HEK293 (cell line): ENCODE results near the gene MYL3.

Source experiments
- CTCF ChIA-PET: fragments of 350-600 bp; formaldehyde crosslinking; extraction: SDS; loops from one replicate; lab custom pipeline; 2021; ENCODE audit warnings: antibody characterized with exemption; lab: Yijun Ruan, JAX
- POLR2A ChIA-PET: fragments of 300-600 bp; formaldehyde crosslinking; extraction: SDS; loops from one replicate; lab custom pipeline; 2020; ENCODE audit warnings: antibody characterized with exemption, inconsistent platforms; lab: Yijun Ruan, JAX
- H3K27ac ChIP-seq: fragments of 200-500 bp; sonication (Bioruptor generic); 2 replicates; pipeline ENCODE4 v1.5.1; 2014; ENCODE audit warnings: low read depth, low read length, control low read depth, inconsistent platforms; ENCODE audit errors: extremely low read depth
- H3K36me3 ChIP-seq, 2 experiments: fragments of 200-500 bp in 1 of 2; sonication (Bioruptor generic) in 1 of 2; 1 replicate in 1 of 2; 2 replicates in 1 of 2; pipeline ENCODE4 v1.5.1; 2014 to 2017; ENCODE audit warnings: inconsistent platforms in 2 of 2, low read length in 2 of 2; ENCODE audit not compliant: control insufficient read depth in 2 of 2, insufficient read depth in 1 of 2
- H3K4me1 ChIP-seq: fragments of 200-500 bp; sonication (Bioruptor generic); 2 replicates; pipeline ENCODE4 v1.5.1; 2014; ENCODE audit warnings: mild to moderate bottlenecking, low read length, inconsistent platforms; ENCODE audit not compliant: control insufficient read depth, insufficient read depth
- H3K4me3 ChIP-seq: 2 replicates; pipeline ENCODE4 v1.5.1; 2011; ENCODE audit warnings: low read depth, mild to moderate bottlenecking, control low read depth, low read length, moderate library complexity
- H3K9me3 ChIP-seq: fragments of 200-500 bp; sonication (Bioruptor generic); 2 replicates; pipeline ENCODE4 v1.5.1; 2014; ENCODE audit warnings: low read depth, low read length, inconsistent platforms; ENCODE audit not compliant: control insufficient read depth, insufficient read depth
- BCL6B ChIP-seq: fragments of 450-650 bp; formaldehyde crosslinking; IDR thresholded peaks from 2 replicates; pipeline ENCODE4 v1.5.1; 2017; ENCODE audit warnings: missing biosample characterization, missing genetic modification characterization
- IKZF3 ChIP-seq: fragments of 450-650 bp; IDR thresholded peaks from 2 replicates; pipeline ENCODE4 v1.5.0; 2018; ENCODE audit warnings: missing biosample characterization, mild to moderate bottlenecking, missing genetic modification characterization, moderate library complexity
- KLF17 ChIP-seq: fragments of 450-650 bp; formaldehyde crosslinking; IDR thresholded peaks from 2 replicates; pipeline ENCODE4 v1.5.1; 2016; ENCODE audit warnings: missing biosample characterization, missing genetic modification characterization
- OVOL3 ChIP-seq: fragments of 450-650 bp; formaldehyde crosslinking; IDR thresholded peaks from 2 replicates; pipeline ENCODE4 v1.5.1; 2016; ENCODE audit warnings: missing biosample characterization, missing genetic modification characterization
- SP2 ChIP-seq: fragments of 450-650 bp; formaldehyde crosslinking; IDR thresholded peaks from 2 replicates; pipeline ENCODE4 v1.5.1; 2016; ENCODE audit warnings: missing biosample characterization, missing genetic modification characterization
- ZBTB20 ChIP-seq: fragments of 450-650 bp; formaldehyde crosslinking; IDR thresholded peaks from 2 replicates; pipeline ENCODE4 v1.5.1; 2016; ENCODE audit warnings: missing biosample characterization, missing genetic modification characterization
- ZBTB7A ChIP-seq: fragments of 450-650 bp; formaldehyde crosslinking; IDR thresholded peaks from 2 replicates; pipeline ENCODE4 v1.5.1; 2016; ENCODE audit warnings: low read depth, missing biosample characterization, missing genetic modification characterization
- ZNF138 ChIP-seq: fragments of 450-650 bp; formaldehyde crosslinking; IDR thresholded peaks from 2 replicates; pipeline ENCODE4 v1.5.1; 2016; ENCODE audit warnings: missing biosample characterization, missing genetic modification characterization, borderline replicate concordance
- ZNF157 ChIP-seq: fragments of 450-650 bp; formaldehyde crosslinking; IDR thresholded peaks from 2 replicates; pipeline ENCODE4 v1.5.1; 2016; ENCODE audit warnings: missing biosample characterization, missing genetic modification characterization
- ZNF16 ChIP-seq: fragments of 450-650 bp; formaldehyde crosslinking; IDR thresholded peaks from 2 replicates; pipeline ENCODE4 v1.5.1; 2016; ENCODE audit warnings: low read depth, missing biosample characterization, missing genetic modification characterization
- ZNF214 ChIP-seq: fragments of 450-650 bp; formaldehyde crosslinking; IDR thresholded peaks from 2 replicates; pipeline ENCODE4 v1.5.1; 2017; ENCODE audit warnings: missing biosample characterization, mild to moderate bottlenecking, missing genetic modification characterization, borderline replicate concordance
- ZNF280D ChIP-seq: fragments of 450-650 bp; formaldehyde crosslinking; IDR thresholded peaks from 2 replicates; pipeline ENCODE4 v1.5.1; 2016; ENCODE audit warnings: missing biosample characterization, missing genetic modification characterization
- ZNF341 ChIP-seq: fragments of 450-650 bp; formaldehyde crosslinking; IDR thresholded peaks from 2 replicates; pipeline ENCODE4; 2016; ENCODE audit warnings: low read depth, missing biosample characterization, missing genetic modification characterization
- ZNF514 ChIP-seq: fragments of 450-650 bp; formaldehyde crosslinking; IDR thresholded peaks from 2 replicates; pipeline ENCODE4 v1.5.1; 2016; ENCODE audit warnings: missing biosample characterization, missing genetic modification characterization
- ZNF707 ChIP-seq: fragments of 450-650 bp; formaldehyde crosslinking; IDR thresholded peaks from 2 replicates; pipeline ENCODE4 v1.5.1; 2016; ENCODE audit warnings: missing biosample characterization, missing genetic modification characterization
- ZNF830 ChIP-seq: fragments of 450-650 bp; IDR thresholded peaks from 2 replicates; pipeline ENCODE4 v1.5.0; 2018; ENCODE audit warnings: missing biosample characterization, missing genetic modification characterization, low read depth, mild to moderate bottlenecking, moderate library complexity

The MYL3 gene

DNA sequence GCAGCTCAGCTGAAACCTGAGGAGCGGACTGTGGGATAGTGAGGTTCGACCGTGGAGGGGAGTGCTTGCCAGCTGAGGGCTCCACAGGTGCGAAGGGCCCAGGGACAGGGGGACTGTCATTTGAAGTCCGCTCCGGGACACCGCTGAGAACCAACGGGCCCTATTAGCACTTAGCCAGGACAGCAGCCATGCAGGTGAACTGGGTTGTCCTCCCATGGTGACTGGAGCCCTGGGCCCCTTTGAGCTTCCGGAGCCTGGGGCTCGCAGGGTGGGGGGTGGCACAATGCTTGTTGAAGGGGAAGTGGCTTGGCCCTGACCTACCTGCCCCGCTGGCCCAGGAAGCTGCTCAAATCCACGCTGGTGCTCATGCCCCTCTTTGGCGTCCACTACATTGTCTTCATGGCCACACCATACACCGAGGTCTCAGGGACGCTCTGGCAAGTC, 39.0 kb upstream of the MYL3 start:
- no peak for TF ChIP-seq ZNF16 (tag by site-specific recombination)
- ChIA-PET CTCF (no interaction called here), POLR2A (no interaction called here)
- H3K9me3 ChIP-seq = no peaks in the 10 kb centered on the region
- H3K4me1 ChIP-seq = no peaks in the 10 kb centered on the region
- no peak overlapping the region for H3K27ac ChIP-seq
- no peaks in the 10 kb centered on the region for H3K36me3 ChIP-seq
- no peak overlapping the region for H3K4me3 ChIP-seq

GRCh38 chr3:46901591-46902187, 38.4 kb upstream of the MYL3 start:
- no peak overlapping the region for H3K4me3 ChIP-seq
- ChIA-PET POLR2A (no interaction called here), CTCF (interaction anchor here (1.8 kb wide), 1 partner anchor 8 kb away, joined by 7 read pairs; no protein-coding TSS in a partner anchor)
- H3K9me3 ChIP-seq = no peaks in the 10 kb centered on the region
- TF ChIP-seq IKZF3 (tag by site-specific recombination) = no peak
- no peak for TF ChIP-seq ZBTB20 (tag by site-specific recombination)
- TF ChIP-seq ZNF830 (tag by site-specific recombination) = no peak
- TF ChIP-seq ZNF280D (tag by site-specific recombination) = no peak
- no peak for TF ChIP-seq ZNF214 (tag by site-specific recombination)
- TF ChIP-seq KLF17 (tag by site-specific recombination) = no peak
- TF ChIP-seq ZNF138 (tag by site-specific recombination) = no peak
- TF ChIP-seq ZNF514 (tag by site-specific recombination) = no peak
- no peak for TF ChIP-seq ZNF341 (tag by site-specific recombination)
- TF ChIP-seq ZNF157 (tag by site-specific recombination) = no peak
- TF ChIP-seq SP2 (tag by site-specific recombination) = no peak
- H3K27ac ChIP-seq = no peak overlapping the region
- no peaks in the 10 kb centered on the region for H3K4me1 ChIP-seq
- H3K36me3 ChIP-seq = no peaks in the 10 kb centered on the region

DNA sequence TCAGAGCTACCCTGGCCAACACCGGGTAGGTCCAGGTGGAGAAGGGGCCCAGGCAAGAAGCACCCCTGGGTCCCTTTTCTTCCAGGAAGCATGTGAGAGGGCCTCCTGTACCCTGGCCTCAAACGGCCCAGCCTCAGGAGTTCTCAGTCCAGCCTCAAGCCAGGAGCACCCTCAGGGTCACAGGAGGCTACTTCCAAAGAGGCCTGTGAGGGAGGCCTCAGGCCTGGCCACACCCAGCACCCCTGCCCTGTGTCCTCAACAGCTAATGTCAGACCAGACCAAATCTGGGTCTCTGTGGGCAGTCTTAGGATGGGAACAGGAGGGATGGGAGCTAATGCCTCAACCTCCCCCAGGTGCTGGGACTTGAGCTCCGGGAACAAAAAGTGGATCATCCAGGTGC, 37.8 kb upstream of the MYL3 start:
- TF ChIP-seq ZBTB7A (no peak), OVOL3 (tag by site-specific recombination) (no peak), ZNF707 (no peak), BCL6B (tag by site-specific recombination) (no peak)
- Histone ChIP-seq H3K9me3 (no peaks in the 10 kb centered on the region), H3K4me3 (no peak overlapping the region), H3K27ac (no peak overlapping the region), H3K4me1 (no peaks in the 10 kb centered on the region), H3K36me3 (no peaks in the 10 kb centered on the region)
- POLR2A ChIA-PET = no interaction called here
- CTCF ChIA-PET = interaction anchor here (1.1 to 1.8 kb wide), 2 partner anchors 8 to 34 kb away, joined by 7 read pairs; no protein-coding TSS in a partner anchor
